Tongue (tissue), 2 donors: ENCODE measurements around the gene ERMARD. TPM values are rescaled to one million over a fixed set of nuclear protein-coding genes. Genes with fewer than 3 reads are reported as not detected.

Experiments
- DNase-seq: peaks from one replicate; pipeline ENCODE4 v3.0.0-alpha.2; 2015
- total RNA-seq: library from RNA; depleted of rRNA; stranded (reverse); fragments of >200 nt; gene quantifications from one replicate; pipeline ENCODE4 v1.2.3, GENCODE V29; 2014

ERMARD gene
- total RNA-seq, 1 donor from 2014 or later = 17.3 TPM

DNA sequence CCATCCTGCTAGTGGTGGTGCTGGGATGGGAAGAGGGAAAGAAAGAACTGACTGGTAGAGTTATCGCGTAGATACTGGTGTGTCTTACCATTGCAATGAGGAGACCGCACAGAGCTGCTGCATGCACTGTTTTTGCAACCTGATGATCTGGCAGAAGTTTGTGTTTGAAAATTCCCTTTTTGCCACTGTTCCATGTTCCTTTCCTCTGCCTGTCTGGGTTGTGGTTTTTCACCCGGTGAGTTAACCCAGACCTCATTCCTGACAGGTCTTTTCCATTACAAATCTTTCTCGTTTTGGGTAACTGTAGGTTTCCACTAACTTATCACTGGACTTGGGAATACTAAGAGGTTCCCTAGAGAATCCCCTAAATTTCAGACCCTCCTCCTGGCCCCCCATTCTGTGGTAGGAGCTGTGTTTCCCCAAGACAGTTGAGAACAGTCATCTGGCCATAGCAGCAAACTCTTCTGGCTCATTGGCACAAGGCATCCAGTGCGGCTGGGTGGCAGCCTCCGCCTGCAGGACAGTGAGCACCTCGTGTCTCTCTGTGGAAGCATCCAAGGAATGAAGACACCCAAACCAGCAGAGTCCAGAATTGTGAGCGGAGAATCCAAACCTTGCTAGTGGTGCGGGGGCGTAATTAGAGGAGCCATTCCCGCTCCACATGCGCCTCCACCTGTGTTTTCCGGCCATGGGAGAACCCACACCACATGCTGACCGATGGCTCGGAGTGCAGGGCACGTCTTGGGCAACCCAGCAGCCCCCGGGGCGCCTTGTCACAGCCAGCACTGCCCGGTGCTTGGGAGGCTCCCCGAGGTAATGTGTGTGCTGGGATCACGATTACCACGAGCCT, 32.8 kb downstream of the ERMARD start:
- DNase-seq = no peak

DNA sequence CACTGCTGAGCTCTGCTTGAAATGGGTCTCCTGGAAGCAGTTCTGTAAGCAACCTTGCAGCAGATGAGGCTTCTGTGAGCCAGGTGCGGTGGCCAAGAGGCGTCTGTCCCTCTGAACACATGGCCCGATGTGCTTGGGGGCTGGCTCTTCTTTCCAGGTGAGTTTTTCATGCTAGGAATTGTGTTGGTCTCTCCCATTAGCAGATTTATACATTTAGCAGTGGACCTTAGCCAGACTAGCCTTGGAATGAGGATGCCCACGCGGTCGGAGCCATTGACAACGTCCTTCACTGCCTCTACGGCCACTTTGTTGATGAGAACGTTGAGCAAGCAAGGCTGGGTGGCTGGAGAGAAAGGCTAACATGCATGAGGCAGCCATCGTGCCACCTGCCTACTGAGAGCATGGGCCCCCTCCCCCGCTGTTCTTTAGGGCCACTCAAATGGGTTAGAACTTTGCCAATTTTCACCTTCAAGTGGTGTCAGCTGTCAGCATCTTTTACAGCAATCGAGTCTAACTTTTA, 33.5 kb downstream of the ERMARD start:
- DNase-seq = no peak

- DNase-seq = no peak
These were observed 34.1 kb downstream of the ERMARD start for GRCh38 chr6:169785566-169785965.

DNA sequence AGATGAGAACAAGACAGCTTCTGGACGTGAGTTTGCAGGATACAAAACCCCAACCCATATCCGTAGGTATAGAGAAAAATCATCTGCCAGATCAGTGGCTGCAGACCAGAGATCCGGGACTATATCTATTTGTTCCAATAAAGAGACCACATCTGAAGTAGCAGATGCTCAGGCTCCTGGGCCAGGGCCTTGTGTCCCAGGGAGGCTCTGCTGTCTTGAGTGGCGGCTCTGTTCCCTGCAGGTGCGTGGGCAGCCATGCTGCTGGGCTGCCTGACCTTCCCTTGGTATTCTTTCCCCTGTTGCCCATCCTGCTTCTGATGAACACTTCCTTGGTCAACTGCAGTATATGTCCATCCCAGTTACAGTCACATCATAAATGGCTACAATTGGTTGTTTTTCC, 34.9 kb downstream of the ERMARD start:
- no peak for DNase-seq

DNA sequence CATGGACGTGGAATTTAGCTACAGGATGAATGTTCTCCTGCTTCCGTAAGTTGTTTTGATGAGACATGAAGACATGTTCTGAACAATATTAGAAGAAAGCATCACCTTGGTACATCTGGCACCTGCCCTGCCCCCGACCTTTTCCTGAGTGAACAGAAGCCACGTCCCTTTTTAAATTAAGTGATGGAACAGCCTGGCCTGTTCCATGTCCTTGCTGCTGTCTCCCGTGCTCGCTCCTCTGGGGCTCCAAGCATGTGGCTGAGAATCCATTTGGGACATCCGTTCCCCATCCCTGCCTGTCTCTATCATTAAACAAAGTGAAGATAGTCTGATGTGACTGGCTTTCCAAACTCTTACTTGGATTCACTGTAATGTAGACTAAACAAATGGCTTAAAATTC, 36.4 kb downstream of the ERMARD start:
- DNase-seq = no peak

- no peak for DNase-seq
These were observed 37.4 kb downstream of the ERMARD start for GRCh38 chr6:169788809-169789145.

- DNase-seq = peak; percentile 9
These were observed 37.9 kb downstream of the ERMARD start for GRCh38 chr6:169789146-169789943.

DNA sequence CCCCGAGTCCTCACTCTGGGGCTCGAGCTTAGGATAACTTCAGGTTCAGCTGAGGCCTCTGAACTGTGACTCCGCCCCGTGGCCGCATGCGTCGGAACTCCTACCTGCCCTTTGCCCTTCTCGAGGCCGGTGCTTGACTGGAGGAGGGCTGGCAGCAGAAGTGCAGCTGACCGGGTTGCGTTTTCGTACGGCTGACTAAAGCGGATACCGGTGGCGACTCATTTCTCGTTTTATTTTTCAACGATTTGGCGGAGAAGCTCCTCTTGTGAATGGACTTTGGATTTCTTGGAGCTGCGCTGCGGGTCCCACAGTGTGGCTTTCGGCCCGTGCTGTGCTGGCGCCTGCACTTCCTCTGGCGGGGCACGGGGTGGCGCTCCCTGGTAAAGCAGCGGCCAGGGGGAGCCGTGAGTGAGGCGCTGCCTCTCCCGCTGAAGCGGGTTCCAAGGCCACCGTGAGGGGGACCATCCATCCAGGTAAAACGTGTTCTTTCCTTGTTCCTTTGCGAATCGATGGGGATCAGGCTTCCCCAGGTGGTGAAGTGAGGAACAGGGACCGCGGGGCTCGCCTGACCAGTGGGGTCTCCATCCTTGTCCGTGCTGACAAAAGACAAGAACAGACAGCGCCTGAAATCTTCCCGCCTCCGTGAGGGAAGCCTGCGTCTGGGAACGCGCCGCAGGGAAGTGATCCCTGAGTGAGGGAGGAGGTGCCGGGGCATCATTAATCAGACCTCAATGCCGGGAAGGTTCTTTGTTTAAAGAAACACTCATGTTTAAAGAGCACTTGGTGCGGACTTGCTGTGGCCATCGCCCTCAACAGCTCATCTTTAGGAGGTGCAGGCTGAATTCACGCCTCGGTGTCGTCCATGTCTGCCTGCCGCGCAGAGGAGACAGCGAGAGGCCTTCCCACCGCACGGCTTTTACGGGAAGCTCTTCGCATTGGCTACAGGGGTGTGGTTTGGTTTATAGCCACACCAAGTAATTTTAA, 38.8 kb downstream of the ERMARD start:
- DNase-seq = peak; percentile 89

DNA sequence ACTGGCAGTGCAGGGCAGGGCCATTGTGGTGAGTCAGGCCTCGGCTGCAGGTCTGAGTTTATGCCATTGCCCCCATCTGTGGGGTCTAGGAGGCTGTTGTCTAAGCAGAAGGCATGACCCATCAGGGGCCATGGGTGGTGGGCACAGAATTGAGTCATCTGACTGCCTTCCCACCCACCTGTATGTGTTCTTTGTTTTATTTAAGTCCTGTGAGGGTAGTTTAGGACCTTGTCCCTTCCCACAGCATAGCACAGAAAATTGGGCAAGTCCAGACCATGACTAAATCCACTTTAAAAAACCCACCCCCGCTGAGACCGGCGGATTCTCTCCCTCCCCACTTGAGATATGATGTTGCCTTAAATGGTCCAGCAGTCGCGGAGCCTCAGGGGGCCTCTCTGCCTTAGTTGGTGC, 40.3 kb downstream of the ERMARD start:
- DNase-seq = no peak

GRCh38 chr6:169792306-169793015, 41.0 kb downstream of the ERMARD start:
- DNase-seq = no peak

GRCh38 chr6:169793408-169793807, 42.0 kb downstream of the ERMARD start:
- DNase-seq = no peak

GRCh38 chr6:169794317-169795055, 43.1 kb downstream of the ERMARD start:
- DNase-seq = no peak

DNA sequence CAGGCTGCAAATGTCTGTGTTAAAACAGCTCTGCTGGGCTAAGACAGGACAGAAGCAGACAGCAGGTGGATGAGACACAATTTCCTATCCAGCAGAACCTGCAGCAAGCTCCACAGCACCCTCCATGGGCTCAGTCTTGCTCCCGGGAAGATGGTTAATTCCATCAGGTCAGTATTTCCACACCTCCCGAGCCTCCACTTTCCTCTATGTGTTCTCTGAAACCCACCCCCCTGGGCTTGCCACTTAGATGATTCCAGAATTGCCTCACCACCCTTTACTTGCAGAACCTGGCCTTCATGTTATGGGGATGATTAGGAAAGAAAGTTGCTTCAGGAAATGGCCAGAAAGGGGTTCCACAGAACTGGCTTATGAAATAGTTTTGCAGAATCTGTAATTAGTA, 43.8 kb downstream of the ERMARD start:
- DNase-seq = no peak

- DNase-seq = no peak
These were observed 47.5 kb downstream of the ERMARD start for GRCh38 chr6:169798764-169799473.

GRCh38 chr6:169799474-169799926, 48.1 kb downstream of the ERMARD start:
- no peak for DNase-seq

GRCh38 chr6:169800116-169800667, 48.8 kb downstream of the ERMARD start:
- no peak for DNase-seq

GRCh38 chr6:169800668-169801395, 49.4 kb downstream of the ERMARD start:
- DNase-seq = peak; percentile 75

- DNase-seq = no peak
These were observed 50.2 kb downstream of the ERMARD start for GRCh38 chr6:169801396-169802160.
